ENCODE results near the gene COBLL1. TPM values are rescaled to one million over a fixed set of nuclear protein-coding genes. Genes with fewer than 3 reads are reported as not detected.
A peak's percentile ranks its signal among the peaks of the same experiment; 100 is the strongest.

Gene COBLL1, protein sequence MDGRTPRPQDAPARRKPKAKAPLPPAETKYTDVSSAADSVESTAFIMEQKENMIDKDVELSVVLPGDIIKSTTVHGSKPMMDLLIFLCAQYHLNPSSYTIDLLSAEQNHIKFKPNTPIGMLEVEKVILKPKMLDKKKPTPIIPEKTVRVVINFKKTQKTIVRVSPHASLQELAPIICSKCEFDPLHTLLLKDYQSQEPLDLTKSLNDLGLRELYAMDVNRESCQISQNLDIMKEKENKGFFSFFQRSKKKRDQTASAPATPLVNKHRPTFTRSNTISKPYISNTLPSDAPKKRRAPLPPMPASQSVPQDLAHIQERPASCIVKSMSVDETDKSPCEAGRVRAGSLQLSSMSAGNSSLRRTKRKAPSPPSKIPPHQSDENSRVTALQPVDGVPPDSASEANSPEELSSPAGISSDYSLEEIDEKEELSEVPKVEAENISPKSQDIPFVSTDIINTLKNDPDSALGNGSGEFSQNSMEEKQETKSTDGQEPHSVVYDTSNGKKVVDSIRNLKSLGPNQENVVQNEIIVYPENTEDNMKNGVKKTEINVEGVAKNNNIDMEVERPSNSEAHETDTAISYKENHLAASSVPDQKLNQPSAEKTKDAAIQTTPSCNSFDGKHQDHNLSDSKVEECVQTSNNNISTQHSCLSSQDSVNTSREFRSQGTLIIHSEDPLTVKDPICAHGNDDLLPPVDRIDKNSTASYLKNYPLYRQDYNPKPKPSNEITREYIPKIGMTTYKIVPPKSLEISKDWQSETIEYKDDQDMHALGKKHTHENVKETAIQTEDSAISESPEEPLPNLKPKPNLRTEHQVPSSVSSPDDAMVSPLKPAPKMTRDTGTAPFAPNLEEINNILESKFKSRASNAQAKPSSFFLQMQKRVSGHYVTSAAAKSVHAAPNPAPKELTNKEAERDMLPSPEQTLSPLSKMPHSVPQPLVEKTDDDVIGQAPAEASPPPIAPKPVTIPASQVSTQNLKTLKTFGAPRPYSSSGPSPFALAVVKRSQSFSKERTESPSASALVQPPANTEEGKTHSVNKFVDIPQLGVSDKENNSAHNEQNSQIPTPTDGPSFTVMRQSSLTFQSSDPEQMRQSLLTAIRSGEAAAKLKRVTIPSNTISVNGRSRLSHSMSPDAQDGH
- not detected for polyA plus RNA-seq (2012; ENCODE audit: missing spikeins)

DNA sequence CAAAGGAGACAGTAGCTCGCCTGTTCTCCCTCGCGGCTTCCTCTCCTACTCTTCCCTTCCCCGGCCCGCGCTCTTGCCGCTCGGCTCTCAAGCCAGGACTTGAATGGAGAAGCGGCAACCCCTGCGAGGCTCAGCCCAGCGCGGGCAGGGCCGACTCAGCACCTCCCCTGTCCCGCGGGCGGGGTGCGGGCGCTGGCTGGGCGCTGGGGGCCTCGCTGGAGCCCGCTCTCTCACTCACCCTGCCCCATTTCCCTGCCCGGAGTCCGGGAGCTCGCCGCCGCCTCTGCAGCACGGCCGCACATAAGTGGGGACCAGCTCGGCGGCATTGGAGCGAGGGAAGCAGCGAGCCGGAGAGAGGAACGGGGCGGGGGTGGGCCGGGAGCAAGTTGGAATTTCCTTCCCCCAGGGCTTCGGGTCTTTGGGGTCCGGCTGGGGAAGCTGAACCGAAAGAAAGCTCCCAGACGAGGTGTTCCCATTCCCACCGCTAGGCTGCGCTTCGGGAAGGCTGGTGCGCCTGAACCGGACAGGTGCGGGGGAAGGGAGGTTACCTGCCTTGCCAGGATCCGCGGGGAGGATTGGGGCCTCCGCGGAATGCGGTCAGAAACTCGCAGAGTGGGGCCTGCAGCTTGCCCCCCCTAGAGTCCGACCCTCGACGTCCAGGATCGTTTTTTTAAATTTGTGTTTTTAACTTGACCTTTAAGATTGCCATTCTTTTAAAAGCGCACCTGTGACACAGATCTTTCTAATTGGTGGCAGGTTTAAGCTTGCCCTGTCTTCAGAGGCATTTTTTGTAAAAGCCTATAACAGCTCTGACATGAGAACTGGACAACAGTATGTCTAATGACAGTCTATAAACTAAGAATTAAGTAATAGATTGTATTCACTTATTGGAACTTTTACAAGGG lies at the start of gene COBLL1:
Gene COBLL1 (minus strand): TSS at position 105 of the 905 bp plus-strand sequence. CDS start 627 bp downstream, outside the sequence.
- DNase-seq (ENCODE audit: insufficient read length) (peak; percentile 23), FAIRE-seq (peak; percentile 14)
- TF ChIP-seq POLR2AphosphoS5 (IDR thresholded peaks at IDR 0.05; ENCODE audit: low read depth, low read length): no peak
- TF ChIP-seq TAF1 (IDR thresholded peaks at IDR 0.05; ENCODE audit: borderline replicate concordance, low read depth, low read length): no peak
- no peak for TF ChIP-seq POLR2A (IDR thresholded peaks at IDR 0.05; ENCODE audit: low read depth, low read length)

DNA sequence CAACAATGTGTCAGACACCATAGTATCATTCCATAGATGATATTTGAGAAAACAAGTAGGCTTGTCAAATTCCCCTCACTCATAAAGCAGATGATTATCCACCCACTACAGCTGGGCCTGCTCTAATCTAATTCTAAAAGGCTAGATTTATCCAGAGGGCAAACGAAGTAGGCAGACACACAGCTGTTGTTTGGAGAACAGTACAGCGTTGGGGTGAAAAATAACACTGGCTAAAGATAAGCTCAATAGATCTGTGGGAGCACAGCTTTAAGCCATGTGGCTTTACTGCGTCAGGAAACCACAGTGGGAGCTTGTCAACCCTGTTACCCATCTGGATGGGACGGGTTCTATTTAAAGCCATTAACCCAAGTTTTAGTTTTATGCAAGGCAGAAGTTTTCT lies 48.9 kb upstream of the COBLL1 start:
- no peak for DNase-seq (ENCODE audit: insufficient read length)
- TF ChIP-seq POLR2AphosphoS5 (IDR thresholded peaks at IDR 0.05; ENCODE audit: low read depth, low read length) (no peak), POLR2A (IDR thresholded peaks at IDR 0.05; ENCODE audit: low read depth, low read length) (no peak), TAF1 (IDR thresholded peaks at IDR 0.05; ENCODE audit: borderline replicate concordance, low read depth, low read length) (no peak)
- no peak for FAIRE-seq

DNA sequence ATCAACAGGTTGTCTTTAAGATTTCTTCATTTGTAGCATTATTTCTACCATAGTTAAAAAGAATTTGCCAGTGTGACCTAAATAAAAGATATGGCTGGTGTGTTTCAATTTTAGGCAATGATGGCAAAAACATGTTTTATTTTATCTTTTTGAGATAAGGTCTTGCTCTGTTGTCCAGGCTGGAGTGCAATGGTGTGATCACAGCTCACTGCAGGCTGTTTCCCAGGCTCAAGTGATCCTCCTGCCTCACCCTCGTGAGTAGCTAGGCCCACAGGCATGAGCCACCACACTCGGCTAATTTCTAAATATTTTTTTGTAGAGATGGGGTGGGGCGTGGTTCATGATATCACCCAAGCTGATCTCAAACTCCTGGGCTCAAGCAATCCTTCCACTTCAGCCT lies 47.0 kb upstream of the COBLL1 start:
- no peak for DNase-seq (ENCODE audit: insufficient read length)
- no peak for TF ChIP-seq TAF1 (IDR thresholded peaks at IDR 0.05; ENCODE audit: borderline replicate concordance, low read depth, low read length)
- FAIRE-seq: no peak

DNA sequence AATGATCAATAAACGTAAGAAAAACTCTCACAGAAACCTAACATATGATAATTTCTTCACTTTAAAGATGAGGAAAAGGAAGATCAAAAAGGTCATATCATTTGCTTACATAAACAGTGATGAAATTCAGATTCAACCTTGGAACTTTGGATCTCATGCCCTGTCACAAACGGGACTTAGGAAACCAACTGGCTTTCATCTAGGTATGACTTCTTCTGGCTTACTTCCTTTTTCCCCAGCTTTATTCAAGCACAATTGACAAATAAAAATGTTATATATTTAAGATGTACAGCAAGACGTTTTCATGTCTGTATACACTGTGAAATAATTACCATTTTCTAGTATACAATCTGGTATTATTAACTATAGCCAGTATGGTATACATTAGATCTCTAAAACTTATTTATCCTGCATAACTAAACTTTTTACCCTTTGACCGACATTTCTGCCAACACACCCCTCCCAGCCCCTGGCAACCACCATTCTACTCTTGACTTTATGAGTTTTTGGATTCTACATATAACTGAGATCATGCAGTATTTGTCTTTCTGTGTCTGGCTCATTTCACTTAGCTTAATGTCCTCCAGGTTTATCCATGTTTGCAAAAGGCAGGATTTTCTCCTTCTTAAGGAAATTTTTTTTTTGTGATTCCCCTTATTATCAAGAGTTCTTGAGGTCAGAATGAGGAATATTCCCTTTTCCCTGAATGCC lies 46.0 kb upstream of the COBLL1 start:
- FAIRE-seq (no peak), DNase-seq (ENCODE audit: insufficient read length) (no peak)
- TF ChIP-seq POLR2A (IDR thresholded peaks at IDR 0.05; ENCODE audit: low read depth, low read length): no peak
- TF ChIP-seq POLR2AphosphoS5 (IDR thresholded peaks at IDR 0.05; ENCODE audit: low read depth, low read length): no peak
- no peak for TF ChIP-seq TAF1 (IDR thresholded peaks at IDR 0.05; ENCODE audit: borderline replicate concordance, low read depth, low read length)

DNA sequence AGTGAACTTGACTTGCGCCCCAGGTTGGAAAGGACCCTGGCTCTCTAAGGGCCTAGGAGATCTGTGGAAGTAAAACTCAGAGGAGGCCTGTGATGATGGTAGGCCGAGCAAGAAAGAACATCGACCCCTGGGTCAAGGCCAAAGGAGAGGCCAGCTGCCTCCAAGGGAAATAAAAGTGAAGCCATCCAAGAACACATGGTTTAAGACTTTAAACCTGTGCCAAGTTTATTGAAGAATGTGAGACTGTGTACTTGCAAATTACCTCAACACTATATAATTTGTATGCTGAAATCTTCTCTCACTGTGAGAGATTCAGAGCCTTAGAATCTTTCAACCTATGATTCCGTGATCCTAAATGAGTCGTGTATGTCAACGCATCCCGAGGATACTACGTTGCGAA lies 40.7 kb upstream of the COBLL1 start:
- no peak for TF ChIP-seq POLR2AphosphoS5 (IDR thresholded peaks at IDR 0.05; ENCODE audit: low read depth, low read length)
- no peak for TF ChIP-seq TAF1 (IDR thresholded peaks at IDR 0.05; ENCODE audit: borderline replicate concordance, low read depth, low read length)
- TF ChIP-seq POLR2A (IDR thresholded peaks at IDR 0.05; ENCODE audit: low read depth, low read length): no peak
- FAIRE-seq: no peak
- DNase-seq (ENCODE audit: insufficient read length): no peak

DNA sequence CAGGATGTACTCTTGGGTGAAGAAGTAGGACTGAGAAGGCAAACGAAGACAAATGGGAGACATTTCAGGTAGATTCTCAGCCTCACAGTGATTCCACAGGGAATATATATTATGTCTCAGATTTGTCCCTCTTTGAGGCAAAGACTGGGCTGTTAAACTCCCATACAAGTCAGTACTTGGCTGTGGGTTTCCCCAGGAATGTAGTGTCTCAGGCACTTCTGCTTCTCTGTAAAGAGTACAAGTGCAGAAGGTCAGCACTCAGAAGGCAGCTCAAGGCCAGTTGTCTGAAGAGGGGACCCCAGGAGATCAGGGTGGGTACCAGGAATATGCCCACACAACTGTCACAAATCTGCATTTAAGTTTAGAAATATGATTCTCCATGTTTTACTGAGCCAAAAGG lies 39.9 kb upstream of the COBLL1 start:
- FAIRE-seq (no peak), DNase-seq (ENCODE audit: insufficient read length) (no peak)
- TF ChIP-seq TAF1 (IDR thresholded peaks at IDR 0.05; ENCODE audit: borderline replicate concordance, low read depth, low read length) (no peak), POLR2A (IDR thresholded peaks at IDR 0.05; ENCODE audit: low read depth, low read length) (no peak), POLR2AphosphoS5 (IDR thresholded peaks at IDR 0.05; ENCODE audit: low read depth, low read length) (no peak)

DNA sequence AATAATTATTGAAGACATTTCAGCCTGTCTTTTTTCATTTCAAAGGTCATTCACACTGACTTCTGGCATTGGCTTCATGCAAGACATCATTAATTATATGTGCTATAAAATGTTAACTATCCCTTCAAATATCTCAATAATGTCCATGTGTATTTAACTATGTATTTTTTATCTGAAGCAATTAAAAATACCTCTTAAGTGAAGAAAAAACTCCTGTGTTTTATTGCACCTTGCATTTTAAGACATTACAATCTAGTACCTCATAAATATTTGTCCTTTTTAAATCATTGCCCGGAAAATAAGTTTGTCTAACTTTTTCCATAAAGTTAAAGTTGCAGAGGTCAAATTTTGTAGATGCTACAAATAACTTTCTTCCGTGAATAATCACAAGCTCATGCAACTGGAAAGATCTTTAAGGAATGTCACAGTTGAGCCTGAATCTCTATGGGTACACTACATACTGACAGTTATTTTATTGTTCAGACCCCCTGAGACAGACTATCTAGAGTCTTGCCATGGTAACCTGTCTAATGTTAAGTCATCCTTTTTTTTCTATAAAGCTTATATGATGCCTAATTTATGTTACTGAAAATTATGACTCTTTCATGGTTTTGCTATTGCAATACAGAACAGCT lies 38.4 kb upstream of the COBLL1 start:
- no peak for TF ChIP-seq TAF1 (IDR thresholded peaks at IDR 0.05; ENCODE audit: borderline replicate concordance, low read depth, low read length)
- TF ChIP-seq POLR2A (IDR thresholded peaks at IDR 0.05; ENCODE audit: low read depth, low read length): no peak
- TF ChIP-seq POLR2AphosphoS5 (IDR thresholded peaks at IDR 0.05; ENCODE audit: low read depth, low read length): no peak
- FAIRE-seq: no peak
- no peak for DNase-seq (ENCODE audit: insufficient read length)

DNA sequence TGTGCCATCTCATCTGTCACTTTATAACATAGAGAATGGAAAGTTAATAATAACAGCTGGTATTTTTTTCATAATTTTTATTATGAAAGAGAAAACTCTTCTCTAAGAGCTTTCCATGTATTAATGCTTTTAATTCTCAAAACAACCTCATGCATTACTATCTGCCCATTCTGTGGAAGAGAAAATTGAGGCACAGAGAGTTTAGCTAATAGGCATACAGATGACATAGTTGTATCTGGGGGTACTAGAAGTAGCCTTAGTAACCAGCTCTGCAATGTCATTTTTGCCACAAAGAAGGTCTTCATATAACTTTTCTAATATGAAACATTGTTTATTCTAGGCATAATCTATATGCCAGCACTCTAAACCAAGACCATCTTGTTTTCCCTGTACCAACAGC lies 36.3 kb upstream of the COBLL1 start:
- TF ChIP-seq POLR2AphosphoS5 (IDR thresholded peaks at IDR 0.05; ENCODE audit: low read depth, low read length): no peak
- TF ChIP-seq TAF1 (IDR thresholded peaks at IDR 0.05; ENCODE audit: borderline replicate concordance, low read depth, low read length): no peak
- no peak for TF ChIP-seq POLR2A (IDR thresholded peaks at IDR 0.05; ENCODE audit: low read depth, low read length)
- no peak for FAIRE-seq
- no peak for DNase-seq (ENCODE audit: insufficient read length)

DNA sequence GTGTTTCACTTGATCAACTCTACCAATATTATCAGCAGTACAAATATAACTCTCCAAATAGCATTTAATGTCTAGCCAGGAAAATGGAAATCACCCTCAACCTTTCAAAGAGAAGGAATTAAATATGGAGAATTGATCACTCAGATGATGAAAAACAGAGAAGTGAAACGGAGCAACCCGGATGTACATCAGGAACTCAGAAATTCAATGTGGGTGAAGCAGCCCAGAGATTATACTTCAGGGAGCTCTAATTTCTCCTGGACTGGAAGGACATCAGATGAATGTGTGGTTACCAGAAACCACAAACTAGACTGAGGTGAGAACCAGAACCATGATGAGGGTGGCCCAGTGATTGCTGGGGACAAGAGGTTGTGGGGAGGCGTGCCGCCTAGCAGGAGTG lies 35.5 kb upstream of the COBLL1 start:
- FAIRE-seq (no peak), DNase-seq (ENCODE audit: insufficient read length) (no peak)
- TF ChIP-seq POLR2AphosphoS5 (IDR thresholded peaks at IDR 0.05; ENCODE audit: low read depth, low read length): no peak
- no peak for TF ChIP-seq POLR2A (IDR thresholded peaks at IDR 0.05; ENCODE audit: low read depth, low read length)
- no peak for TF ChIP-seq TAF1 (IDR thresholded peaks at IDR 0.05; ENCODE audit: borderline replicate concordance, low read depth, low read length)

All from GM12892 (cell line).